Fibroblast of lung (primary cell): ENCODE data around the gene DDX50.
"Not testable (repeated sequence)": the region's sequence is repeated elsewhere in the genome, so short reads cannot be mapped to it uniquely, and the experiment has no call there.

ENCODE experiments used
- CTCF ChIP-seq, 2 donors: IDR thresholded peaks in 1 of 2; conservative IDR thresholded peaks in 1 of 2; 1 replicate in 1 of 2; 2 replicates in 1 of 2; pipeline ENCODE4 v1.5.1; 2011 to 2012; ENCODE audit warnings: low read length in 2 of 2, control low read depth in 1 of 2, inconsistent platforms in 1 of 2, low read depth in 1 of 2, mild to moderate bottlenecking in 1 of 2
- EZH2 ChIP-seq: IDR thresholded peaks from 2 replicates; pipeline ENCODE4 v1.5.1; 2012; ENCODE audit warnings: low read length, control low read depth, mild to moderate bottlenecking; ENCODE audit errors: missing control alignments

- not testable (repeated sequence) for TF ChIP-seq CTCF (conservative IDR thresholded peaks at IDR 0.05 in 1 of 2, IDR thresholded peaks at IDR 0.05 in 1 of 2; ENCODE audit: low read depth in 1 of 2, low read length in 2 of 2); EZH2
Measured at GRCh38 chr10:68929888-68930287, 28.8 kb downstream of the DDX50 start.
